HAP-1 (cell line): ENCODE measurements around the gene PRR16.
"Not testable (repeated sequence)": the region's sequence is repeated elsewhere in the genome, so short reads cannot be mapped to it uniquely, and the experiment has no call there.

ENCODE experiments used
- DNase-seq, 2 experiments: peaks; one replicate each; pipeline ENCODE4 v3.0.0-alpha.2; 2016 to 2020; ENCODE audit warnings: low spot score in 2 of 2
- H3K27me3 ChIP-seq: fragments of 250-450 bp; sonication (Bioruptor Pico); 2 replicates; pipeline ENCODE4 v1.5.1; 2020; ENCODE audit warnings: low read depth, mild to moderate bottlenecking, moderate library complexity
- H3K36me3 ChIP-seq: fragments of 250-450 bp; sonication (Bioruptor Pico); replicated peaks from 2 replicates; pipeline ENCODE4 v1.5.1; 2020; ENCODE audit warnings: mild to moderate bottlenecking
- H3K4me1 ChIP-seq: fragments of 250-450 bp; sonication (Bioruptor Pico); 2 replicates; pipeline ENCODE4 v1.5.1; 2020; ENCODE audit warnings: mild to moderate bottlenecking
- H3K4me3 ChIP-seq: fragments of 250-450 bp; sonication (Bioruptor Pico); 2 replicates; pipeline ENCODE4 v1.5.1; 2020; ENCODE audit warnings: mild to moderate bottlenecking, moderate library complexity
- H3K9me3 ChIP-seq: fragments of 250-450 bp; sonication (Bioruptor Pico); 2 replicates; pipeline ENCODE4 v1.5.1; 2020; ENCODE audit warnings: mild to moderate bottlenecking, moderate library complexity
- in situ Hi-C: fragments of 300-500 bp; cut with MboI; formaldehyde crosslinking; loops from 3 replicates; pipeline ENCODE4 v1.14.3; 2020; ENCODE audit warnings: low sequenced_read_pairs, inconsistent platforms, mixed read lengths

The PRR16 gene

GRCh38 chr5:120450910-120451309 is 13.2 kb upstream of the PRR16 start:
- H3K36me3 ChIP-seq: no peaks in the 10 kb centered on the region
- no peak for DNase-seq
- in situ Hi-C loops: loop anchor here (25.0 kb wide), 1 partner anchor 989 kb away; the partner anchor contains the start of gene HSD17B4

DNA sequence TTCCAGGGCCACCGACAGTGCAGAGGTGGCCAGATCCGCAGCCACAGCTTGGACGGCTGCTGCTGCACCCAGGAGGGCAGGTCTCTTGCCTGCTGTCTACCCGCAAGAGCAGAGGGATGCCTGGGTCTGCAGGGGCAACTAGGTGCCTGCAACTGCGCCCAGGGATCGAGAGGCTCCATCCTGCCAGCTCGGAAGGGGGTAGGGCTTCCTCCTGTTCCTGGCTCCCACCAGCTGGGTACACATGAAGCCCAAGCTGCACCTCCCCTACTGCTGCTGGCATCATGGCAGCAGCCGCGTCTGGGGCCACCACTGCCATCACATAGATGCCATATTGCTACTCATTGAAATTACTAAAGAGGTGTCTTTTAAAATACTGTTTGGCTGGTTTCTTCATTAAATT is 12.7 kb upstream of the PRR16 start:
- peaks cover 24% of the 10 kb centered on the region for H3K4me1 ChIP-seq

More at GRCh38 chr5:120450910-120451309, 13.2 kb upstream of the PRR16 start:
- no peaks in the 10 kb centered on the region for H3K9me3 ChIP-seq
- no peak overlapping the region for H3K4me3 ChIP-seq
- peaks cover 24% of the 10 kb centered on the region for H3K4me1 ChIP-seq
- H3K27me3 ChIP-seq: no peaks in the 10 kb centered on the region

DNA sequence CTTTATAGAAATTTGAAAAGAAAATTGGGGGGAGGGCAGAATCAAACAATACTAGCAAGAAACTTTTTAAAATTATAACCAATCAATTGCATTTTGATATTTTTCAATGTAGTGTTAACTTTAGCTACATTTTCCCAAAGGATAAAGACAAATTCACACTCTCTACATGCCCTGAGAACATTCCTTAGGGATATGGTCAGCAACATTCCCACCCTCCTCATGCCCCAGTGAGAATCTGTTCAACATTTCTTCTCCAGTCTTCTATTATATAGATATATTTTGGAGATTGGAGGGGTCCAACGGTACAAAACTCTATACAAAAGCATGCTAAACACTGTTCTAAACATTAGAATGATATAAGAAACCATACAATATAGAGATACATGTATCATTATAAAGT is 11.6 kb upstream of the PRR16 start:
- Histone ChIP-seq H3K4me3 (no peak overlapping the region), H3K9me3 (no peaks in the 10 kb centered on the region), H3K4me1 (peaks cover 19% of the 10 kb centered on the region), H3K27me3 (no peaks in the 10 kb centered on the region), H3K36me3 (no peaks in the 10 kb centered on the region)
- no peak for DNase-seq
- in situ Hi-C loops: loop anchor here (25.0 kb wide), 1 partner anchor 990 kb away; the partner anchor contains the start of gene HSD17B4

More for the DNA sequence above, 12.7 kb upstream of the PRR16 start:
- no peak overlapping the region for H3K4me3 ChIP-seq
- DNase-seq: no peak
- H3K36me3 ChIP-seq: no peaks in the 10 kb centered on the region
- H3K9me3 ChIP-seq: no peaks in the 10 kb centered on the region
- H3K27me3 ChIP-seq: no peaks in the 10 kb centered on the region
- in situ Hi-C loops: loop anchor here (25.0 kb wide), 1 partner anchor 989 kb away; the partner anchor contains the start of gene HSD17B4

DNA sequence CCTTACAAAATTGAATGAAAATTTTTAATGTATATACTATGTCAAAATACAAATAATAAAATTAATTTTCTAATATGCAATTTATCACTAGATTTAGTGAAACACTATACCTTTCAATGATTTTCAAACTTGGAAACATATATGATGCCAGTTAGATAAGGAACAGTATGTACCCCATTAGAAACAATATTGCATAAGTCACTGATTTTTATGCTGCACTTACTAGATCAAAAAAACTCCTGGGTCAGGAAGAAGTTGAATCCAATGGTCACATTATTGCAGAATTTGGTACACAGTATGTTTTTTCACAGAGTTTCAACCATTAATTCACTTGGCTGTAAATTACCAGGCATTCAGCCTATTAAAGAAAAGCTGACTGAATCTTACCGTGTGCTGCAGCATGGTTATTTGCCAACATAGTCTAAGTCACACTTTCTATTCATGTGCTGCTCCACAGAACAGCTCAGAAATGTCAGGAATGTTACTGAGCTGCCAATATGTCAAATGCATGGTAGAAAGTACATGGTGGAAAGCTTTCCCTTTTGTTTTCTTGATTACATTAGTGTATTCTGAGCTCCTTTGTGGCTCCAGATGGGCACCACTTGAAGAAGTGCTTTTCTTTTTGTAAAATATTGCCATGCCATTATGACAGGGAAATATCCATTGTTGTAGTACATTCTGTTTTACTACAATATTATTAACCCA is 9.9 kb upstream of the PRR16 start:
- Histone ChIP-seq H3K9me3 (no peaks in the 10 kb centered on the region), H3K4me1 (peaks cover 19% of the 10 kb centered on the region), H3K36me3 (no peaks in the 10 kb centered on the region), H3K27me3 (no peaks in the 10 kb centered on the region), H3K4me3 (no peak overlapping the region)
- in situ Hi-C loops: loop anchor here (25.0 kb wide), 1 partner anchor 992 kb away; the partner anchor contains the start of gene HSD17B4
- peak; percentile 52 to 95 for DNase-seq

DNA sequence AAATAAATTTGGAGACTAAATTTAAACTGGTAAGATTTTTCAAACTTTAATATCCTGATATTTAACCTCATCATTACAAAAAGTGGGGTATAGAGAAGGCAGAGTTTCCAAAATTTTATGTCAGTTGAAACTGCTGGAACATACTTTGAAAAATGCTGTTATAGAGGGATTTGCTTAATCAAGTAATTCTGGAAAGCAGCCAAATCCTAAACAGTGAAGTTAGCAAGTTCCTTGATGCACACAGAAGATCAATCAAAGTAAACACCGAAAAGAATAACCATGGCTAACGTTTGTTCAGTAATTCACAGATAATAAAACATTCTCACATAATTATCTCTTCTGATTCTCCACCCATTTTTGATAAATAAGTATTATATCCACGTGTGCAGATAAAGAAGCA is 8.1 kb upstream of the PRR16 start:
- DNase-seq: no peak

DNA sequence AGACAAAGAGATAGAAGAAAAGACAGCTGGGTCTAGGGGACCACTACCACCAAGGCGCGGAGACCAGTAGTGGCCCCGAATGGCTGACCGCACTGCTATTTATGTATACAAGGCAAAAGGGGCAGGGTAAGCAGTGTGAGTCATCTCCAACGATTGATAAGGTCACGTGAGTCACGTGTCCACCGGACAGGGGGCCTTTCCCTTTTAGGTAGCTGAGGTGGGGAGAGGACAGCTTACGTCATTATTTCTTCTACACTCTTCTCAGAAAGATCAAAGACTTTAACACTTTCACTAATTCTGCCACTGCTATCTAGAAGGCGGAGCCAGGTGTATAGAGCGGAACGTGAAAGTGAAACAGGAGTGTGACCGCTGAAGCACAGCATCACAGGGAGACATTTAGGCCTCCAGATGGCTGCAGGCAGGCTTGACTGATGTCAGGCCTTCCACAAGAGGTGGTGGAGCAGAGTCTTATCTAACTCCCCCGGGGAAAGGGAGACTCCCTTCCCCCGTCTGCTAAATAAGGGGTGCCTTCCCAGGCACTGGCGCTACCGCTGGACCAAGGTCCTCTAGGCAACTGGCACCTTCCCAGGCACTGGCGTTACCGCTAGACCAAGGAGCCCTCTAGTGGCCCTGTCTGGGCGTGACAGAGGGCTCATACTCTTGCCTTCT is 6.1 kb upstream of the PRR16 start:
- H3K4me1 ChIP-seq: peaks cover 19% of the 10 kb centered on the region
- in situ Hi-C loops: loop anchor here (25.0 kb wide), 1 partner anchor 996 kb away; the partner anchor contains the start of gene HSD17B4
- no peaks in the 10 kb centered on the region for H3K36me3 ChIP-seq
- H3K27me3 ChIP-seq: no peaks in the 10 kb centered on the region
- no peaks in the 10 kb centered on the region for H3K9me3 ChIP-seq
- H3K4me3 ChIP-seq: peak overlapping the region; percentile 21
- DNase-seq: peak; percentile 50 to 84

More for the DNA sequence above, 8.1 kb upstream of the PRR16 start:
- Histone ChIP-seq H3K36me3 (no peaks in the 10 kb centered on the region), H3K9me3 (no peaks in the 10 kb centered on the region), H3K27me3 (no peaks in the 10 kb centered on the region), H3K4me1 (peaks cover 19% of the 10 kb centered on the region), H3K4me3 (no peak overlapping the region)
- in situ Hi-C loops: loop anchor here (25.0 kb wide), 1 partner anchor 994 kb away; the partner anchor contains the start of gene HSD17B4

DNA sequence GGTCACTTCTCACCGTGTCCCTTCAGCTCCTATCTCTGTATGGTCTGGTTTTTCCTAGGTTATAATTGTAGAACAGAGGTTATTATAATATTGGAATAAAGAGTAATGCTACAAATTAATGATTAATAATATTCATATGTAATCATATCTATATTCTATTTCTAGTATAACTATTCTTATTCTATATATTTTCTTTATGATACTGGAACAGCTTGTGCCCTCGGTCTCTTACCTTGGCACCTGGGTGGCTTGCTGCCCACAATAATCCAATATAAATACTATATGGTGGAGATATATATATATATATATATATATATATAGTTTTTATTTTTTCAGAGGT is 5.6 kb upstream of the PRR16 start:
- not testable (repeated sequence) for H3K27me3 ChIP-seq, H3K36me3 ChIP-seq, DNase-seq, H3K4me3 ChIP-seq, H3K9me3 ChIP-seq
- peaks cover 22% of the 10 kb centered on the region for H3K4me1 ChIP-seq
- in situ Hi-C loops: loop anchor here (25.0 kb wide), 1 partner anchor 996 kb away; the partner anchor contains the start of gene HSD17B4

DNA sequence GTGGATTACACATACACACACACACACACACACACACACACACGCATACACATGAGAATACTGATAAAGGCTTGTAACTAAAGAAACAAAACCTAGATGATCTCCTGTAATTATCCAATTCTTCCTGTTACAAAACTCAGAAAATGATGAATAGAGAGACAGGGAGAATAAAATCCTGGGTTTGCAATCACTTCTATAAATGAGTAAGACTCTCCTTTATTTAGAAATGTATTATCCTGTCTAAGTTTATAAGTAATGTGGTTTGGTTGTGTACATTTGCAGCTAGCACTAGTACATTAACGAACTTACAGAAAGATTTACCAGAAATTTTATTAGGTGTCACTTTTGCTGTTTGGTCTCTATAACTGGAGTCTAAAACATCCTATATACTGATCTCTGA is 2.8 kb upstream of the PRR16 start:
- DNase-seq: no peak
- Histone ChIP-seq H3K4me3 (no peak overlapping the region), H3K27me3 (no peaks in the 10 kb centered on the region), H3K36me3 (no peaks in the 10 kb centered on the region), H3K4me1 (peaks cover 6% of the 10 kb centered on the region; the same call in 1 of the 2 replicates), H3K9me3 (no peaks in the 10 kb centered on the region)
- in situ Hi-C loops: loop anchor here (25.0 kb wide), 1 partner anchor 999 kb away; the partner anchor contains the start of gene HSD17B4

- H3K36me3 ChIP-seq: no peaks in the 10 kb centered on the region
- in situ Hi-C loops: loop anchor here (25.0 kb wide), 1 partner anchor 1001 kb away; the partner anchor contains the start of gene HSD17B4
- no peak for DNase-seq
- no peaks in the 10 kb centered on the region for H3K27me3 ChIP-seq
- H3K9me3 ChIP-seq: no peaks in the 10 kb centered on the region
- H3K4me1 ChIP-seq: peaks cover 17% of the 10 kb centered on the region
- no peak overlapping the region for H3K4me3 ChIP-seq
Observed at GRCh38 chr5:120463006-120463680, 957 bp upstream of the PRR16 start.

DNA sequence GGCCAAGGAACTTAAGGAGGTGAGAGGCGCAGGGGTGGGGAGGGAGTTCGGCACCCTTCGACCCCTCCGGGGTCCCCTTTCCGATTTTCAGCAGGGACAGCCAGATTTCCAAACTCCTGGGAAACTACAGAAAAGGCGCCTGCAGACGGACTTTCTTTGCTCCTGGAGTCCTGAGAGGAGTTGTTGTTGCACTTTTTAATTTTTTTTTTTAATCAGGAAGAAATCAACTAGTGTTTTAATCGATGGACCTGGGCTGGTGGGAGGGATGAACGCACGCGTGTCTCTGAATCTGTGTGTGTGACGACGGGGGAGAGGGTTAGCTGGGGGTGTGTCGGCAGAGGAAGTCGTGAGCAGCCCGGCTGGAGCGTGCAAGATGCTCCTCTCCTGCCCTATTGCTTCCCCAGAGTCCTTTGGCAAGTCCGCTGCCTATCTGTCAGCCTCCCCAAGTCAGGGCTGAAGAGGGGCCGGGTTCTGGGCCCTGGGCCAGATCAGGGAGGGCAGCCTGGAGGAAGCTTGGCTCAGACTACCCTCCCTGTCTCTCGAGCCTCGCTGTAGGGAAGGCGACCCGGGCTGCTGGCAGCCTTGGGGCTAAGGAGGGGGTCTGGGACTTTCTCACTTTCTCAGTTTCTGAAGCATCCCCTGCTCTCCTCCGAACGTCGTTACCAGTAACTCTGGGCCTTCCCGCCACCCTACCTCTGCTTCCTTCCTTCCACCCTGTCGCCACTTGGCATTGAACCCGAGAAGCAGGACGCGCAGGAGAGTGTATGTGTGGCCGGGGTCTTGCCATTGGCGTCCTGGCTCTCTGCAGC is 731 bp downstream of the PRR16 start:
- peaks cover 27% of the 10 kb centered on the region for H3K4me1 ChIP-seq
- H3K9me3 ChIP-seq: no peaks in the 10 kb centered on the region
- DNase-seq: peak; percentile 41 to 60
- in situ Hi-C loops: loop anchor here (25.0 kb wide), 1 partner anchor 1003 kb away; the partner anchor contains the start of gene HSD17B4
- peak overlapping the region; percentile 59 for H3K4me3 ChIP-seq
- no peaks in the 10 kb centered on the region for H3K27me3 ChIP-seq
- no peaks in the 10 kb centered on the region for H3K36me3 ChIP-seq

DNA sequence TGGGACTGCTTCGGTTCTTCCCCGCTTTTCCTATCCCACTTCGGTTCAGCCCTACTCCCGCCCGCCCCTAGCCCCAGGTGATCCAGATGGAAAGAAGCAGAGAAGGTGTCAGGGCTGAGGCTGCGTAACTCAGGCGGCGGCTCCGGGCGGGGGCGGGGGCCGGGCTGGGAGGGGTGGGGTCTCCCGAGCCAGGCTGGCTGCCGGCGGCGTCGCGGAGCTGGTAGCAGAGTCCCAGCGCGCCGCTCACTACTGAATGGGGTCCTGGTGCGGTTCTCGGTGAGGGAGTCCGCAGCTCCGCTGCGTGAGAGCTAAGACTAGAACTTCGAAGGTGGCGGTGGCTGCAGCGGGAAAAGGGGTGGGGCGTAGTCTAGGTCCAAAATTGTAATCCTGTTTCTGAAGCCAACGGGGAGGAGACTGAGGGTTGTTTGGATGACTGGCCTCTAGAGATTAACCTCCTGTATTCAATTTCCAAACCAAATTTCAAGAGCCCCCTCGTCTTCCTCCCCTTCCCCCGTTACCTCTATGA is 1.4 kb downstream of the PRR16 start:
- peaks cover 27% of the 10 kb centered on the region for H3K4me1 ChIP-seq
- no peaks in the 10 kb centered on the region for H3K27me3 ChIP-seq
- DNase-seq: peak; percentile 88 to 90
- H3K36me3 ChIP-seq: no peaks in the 10 kb centered on the region
- no peaks in the 10 kb centered on the region for H3K9me3 ChIP-seq
- H3K4me3 ChIP-seq: peak overlapping the region; percentile 59
- in situ Hi-C loops: loop anchor here (25.0 kb wide), 1 partner anchor 1003 kb away; the partner anchor contains the start of gene HSD17B4

DNA sequence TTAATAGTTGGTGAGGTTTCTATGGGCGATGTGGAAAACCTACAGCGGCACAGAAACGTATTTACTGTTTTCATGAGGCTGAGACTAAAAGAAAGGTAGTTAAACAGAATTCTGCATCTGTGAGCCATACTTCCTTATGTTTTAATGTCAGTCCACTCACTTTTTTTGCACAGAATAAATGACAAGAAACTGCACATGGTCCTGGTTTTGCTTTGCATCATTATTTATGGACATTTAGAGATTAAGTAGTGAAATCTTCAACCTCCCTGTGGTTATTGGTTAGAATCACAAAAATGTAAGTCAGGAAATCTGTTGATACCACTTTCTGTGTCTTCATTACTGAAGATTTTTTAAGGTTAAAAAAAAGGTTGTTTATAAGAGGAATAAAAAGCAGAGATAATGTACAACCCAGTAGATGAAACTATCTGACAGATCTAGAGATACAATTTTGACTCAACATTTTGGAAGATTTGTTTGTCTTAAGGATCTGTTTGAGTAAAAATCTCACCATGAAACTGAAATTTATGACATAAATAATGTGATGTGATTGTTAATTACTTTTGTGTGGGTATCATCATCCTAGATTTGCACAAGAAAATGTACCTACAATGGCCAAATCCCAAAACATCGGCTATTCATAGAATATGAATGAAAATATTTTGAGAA is 2.4 kb downstream of the PRR16 start:
- no peaks in the 10 kb centered on the region for H3K9me3 ChIP-seq
- no peak for DNase-seq
- no peaks in the 10 kb centered on the region for H3K36me3 ChIP-seq
- H3K27me3 ChIP-seq: no peaks in the 10 kb centered on the region
- in situ Hi-C loops: loop anchor here (25.0 kb wide), 1 partner anchor 1004 kb away; the partner anchor contains the start of gene HSD17B4
- H3K4me3 ChIP-seq: peak overlapping the region; percentile 59
- peaks cover 27% of the 10 kb centered on the region for H3K4me1 ChIP-seq
